ENCODE results near the gene PPP3CA.

Gene PPP3CA

DNA sequence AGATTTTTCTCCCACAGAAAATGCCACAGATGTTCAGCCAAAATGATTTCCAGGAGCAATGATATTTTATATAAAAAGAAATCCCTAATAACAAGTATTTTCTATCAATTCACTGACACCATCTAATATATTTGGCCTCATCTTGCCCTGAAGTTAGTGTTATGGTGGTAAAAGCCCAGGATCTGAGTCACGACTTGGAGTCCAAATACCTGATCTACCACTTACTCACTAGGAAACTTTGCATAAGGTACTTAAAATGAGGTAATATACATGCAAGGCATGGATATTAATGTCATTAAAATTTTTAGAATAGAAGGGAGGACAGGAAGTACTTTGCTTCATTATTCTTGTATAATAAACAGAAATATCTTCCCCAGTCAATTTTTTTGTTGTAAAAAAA is 16.3 kb downstream of the PPP3CA start:
- DNase-seq (ENCODE audit: low read depth in 2 of 2), result no peak

DNA sequence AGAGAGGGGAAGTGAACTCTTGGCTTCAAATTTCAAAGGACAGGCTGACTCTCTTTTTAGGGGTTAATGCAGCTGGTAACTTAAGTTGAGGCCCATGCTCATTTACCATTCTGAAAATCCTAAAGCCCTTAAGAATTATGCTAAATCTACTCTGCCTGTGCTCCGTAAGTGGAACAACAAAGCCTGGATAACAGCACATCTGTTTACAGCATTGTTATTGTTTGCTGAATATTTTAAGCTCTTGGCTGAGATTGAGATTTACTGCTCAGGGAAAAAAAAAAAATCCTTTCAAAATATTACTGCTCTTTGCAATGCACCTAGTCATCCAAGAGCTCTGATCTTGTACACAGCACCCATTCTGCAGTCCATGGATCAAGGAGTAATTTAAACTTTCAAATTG is 17.7 kb downstream of the PPP3CA start:
- DNase-seq (ENCODE audit: low read depth in 2 of 2), result no peak

- DNase-seq (ENCODE audit: low read depth in 2 of 2), result no peak
These were observed 19.2 kb downstream of the PPP3CA start for GRCh38 chr4:101328063-101328602.

- DNase-seq (ENCODE audit: low read depth in 2 of 2), result no peak
These were observed 20.8 kb downstream of the PPP3CA start for GRCh38 chr4:101326576-101326975.

- no peak for DNase-seq (ENCODE audit: low read depth in 2 of 2)
These were observed 24.6 kb downstream of the PPP3CA start for GRCh38 chr4:101322743-101323142.

DNA sequence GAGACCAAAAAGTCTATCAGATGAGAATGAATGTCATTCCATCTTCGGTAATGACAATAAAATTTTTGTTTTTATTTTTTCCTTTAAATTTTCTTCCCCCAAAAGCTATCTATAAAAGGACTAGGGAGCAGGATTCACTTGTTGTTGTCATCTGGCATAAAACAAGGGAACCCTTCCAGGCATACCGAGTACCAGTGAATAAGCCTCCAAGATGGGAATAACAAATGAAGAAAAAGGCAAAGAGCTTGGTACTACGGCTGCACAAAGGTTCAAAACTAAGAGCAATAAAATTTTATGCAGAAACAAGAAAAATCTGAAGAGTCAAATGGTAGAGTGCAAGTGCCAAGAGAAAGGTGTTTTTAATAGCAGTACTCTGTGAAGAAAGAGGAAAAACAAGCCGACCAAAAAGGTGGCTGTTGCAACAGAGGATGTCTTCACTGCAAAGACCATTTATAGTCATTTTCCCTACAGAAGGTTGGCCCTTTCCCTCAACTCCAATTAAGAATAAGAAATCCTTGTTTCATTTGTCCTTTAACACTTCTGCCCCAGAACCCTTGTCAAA is 25.8 kb downstream of the PPP3CA start:
- DNase-seq (ENCODE audit: low read depth in 2 of 2), result no peak

- no peak for DNase-seq (ENCODE audit: low read depth in 2 of 2)
These were observed 31.5 kb downstream of the PPP3CA start for GRCh38 chr4:101315786-101316185.

DNA sequence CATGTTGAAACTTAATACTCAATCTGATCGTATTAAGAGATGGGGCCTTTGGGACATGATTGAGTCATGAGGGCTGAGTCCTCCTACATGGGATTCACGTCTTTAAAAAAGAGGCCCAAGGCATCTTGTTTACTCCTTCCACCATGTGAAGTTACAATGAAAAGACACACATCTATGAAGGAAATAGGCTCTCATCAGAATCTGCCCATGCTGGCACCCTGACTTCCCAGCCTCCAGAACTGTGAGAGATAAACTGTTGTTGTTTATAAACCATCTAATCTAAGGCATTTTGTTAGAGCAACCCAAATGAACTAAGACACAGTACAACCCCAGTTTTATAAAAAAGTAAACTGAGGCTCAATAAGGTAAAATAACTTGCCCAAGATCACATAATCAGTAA is 32.3 kb downstream of the PPP3CA start:
- DNase-seq (ENCODE audit: low read depth in 2 of 2), result no peak

DNA sequence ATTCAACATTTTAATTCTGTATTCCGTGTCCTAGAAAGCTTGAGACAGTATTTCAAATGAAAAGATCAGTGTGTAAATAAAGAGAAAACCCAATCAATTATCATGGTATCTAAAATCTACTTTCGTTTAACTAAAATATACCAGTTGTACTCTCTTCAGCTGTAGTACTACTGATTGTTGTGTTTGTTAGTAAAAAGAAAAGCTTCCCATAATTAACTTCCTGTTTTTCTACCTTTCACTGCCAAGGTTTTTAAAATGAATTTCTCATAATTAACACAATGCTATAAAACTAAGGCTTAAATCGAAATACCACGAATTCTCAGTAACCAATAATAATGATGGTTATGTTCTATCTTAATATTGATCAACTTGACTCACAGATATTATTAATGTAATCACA is 37.4 kb downstream of the PPP3CA start:
- DNase-seq (ENCODE audit: low read depth in 2 of 2), result no peak

DNA sequence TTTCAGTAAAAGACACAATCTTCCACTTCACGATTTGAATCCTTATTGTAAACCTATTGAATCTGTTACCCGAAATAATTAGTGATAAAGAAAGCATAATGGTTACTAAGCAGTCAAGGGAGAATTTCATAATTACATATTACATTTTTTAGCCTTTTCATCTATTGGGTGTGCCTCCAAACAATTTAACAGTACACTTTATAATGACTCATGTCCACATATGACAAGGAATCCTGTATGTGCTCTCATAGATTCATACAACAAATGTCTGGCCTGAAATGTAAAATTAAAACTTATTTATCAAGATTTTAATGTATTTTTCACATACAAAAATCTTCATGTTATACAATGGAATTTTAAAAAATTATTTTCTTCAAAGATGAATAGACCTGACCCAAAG is 39.4 kb downstream of the PPP3CA start:
- DNase-seq (ENCODE audit: low read depth in 2 of 2), result no peak

DNA sequence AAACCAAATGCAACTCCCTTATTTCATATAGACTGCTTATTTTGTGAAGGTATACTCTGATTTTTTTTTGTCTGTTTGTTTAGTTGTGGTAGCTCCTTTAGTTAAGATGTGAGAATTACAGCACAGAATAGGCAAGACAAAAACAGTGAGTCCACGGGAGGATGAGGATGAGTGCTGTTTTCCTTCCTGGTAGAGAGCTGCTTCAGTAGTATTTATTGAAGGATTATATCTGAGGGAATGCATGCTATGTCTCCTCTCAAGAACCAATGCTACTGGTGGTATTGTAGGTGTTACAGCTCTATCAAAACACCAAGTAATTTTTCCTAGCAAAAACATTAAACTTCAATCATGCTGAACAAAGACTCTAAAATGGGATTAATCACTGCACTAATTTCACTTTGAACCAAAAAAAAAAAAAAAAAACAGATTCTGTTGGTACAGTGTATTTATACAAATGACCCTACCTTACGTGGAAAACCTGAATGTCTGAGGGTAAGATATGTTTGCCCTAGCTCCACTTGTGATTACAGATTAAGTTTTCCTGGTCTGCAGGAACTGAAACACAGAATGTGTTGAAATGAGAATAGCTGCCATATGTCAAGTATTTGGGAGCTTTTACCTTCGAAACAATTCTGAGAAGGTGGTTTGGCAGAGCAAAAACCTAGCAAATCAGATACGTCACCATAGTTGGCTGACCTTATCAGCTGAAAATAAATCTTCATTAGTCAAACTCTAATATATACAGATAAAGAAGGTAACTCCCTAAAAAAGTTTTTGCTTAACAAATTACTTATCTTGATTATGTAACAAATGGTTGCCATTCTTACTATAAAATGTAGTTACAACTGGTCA is 40.3 kb downstream of the PPP3CA start:
- DNase-seq (ENCODE audit: low read depth in 2 of 2), result no peak

- no peak for DNase-seq (ENCODE audit: low read depth in 2 of 2)
These were observed 41.1 kb downstream of the PPP3CA start for GRCh38 chr4:101306225-101306624.

DNA sequence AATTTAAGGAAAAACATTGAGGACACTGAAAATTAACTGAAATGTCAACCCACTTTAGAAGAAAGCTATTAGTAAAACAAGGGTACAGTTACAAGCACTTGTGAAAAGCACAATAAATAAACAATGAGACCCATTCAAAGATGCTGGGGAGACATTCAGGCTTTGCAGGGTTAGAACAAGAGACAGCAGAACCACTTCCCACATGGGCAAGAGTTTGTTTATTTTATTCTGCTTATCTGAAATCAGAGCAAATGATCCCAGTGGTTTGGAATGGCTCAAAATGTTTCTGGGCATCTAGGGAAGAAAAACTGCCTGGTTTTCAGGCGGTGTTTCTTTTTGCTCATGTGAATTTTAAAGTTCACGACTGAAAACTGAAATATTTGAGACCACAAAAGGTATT is 42.4 kb downstream of the PPP3CA start:
- no peak for DNase-seq (ENCODE audit: low read depth in 2 of 2)

- DNase-seq (ENCODE audit: low read depth in 2 of 2), result no peak
These were observed 47.3 kb downstream of the PPP3CA start for GRCh38 chr4:101299899-101300540.

DNA sequence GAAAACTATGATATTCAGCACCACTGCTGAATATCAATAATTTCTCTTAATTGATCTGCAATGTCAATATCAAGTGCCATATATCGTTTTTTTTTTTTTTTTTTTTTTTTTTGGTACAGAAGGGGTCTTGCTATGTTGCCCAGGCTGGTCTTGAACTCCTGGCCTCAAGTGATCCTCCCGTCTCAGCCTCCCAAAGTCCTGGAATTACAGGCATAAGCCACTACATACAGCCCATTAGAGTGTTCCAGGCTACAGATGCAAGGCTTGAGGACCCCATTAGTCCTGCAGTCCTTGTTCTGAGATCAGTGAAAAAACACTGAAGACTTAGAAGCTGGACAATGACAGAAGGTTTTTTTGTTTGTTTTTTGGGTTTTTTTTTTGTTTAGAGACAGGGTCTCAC is 48.3 kb downstream of the PPP3CA start:
- no peak for DNase-seq (ENCODE audit: low read depth in 2 of 2)

DNA sequence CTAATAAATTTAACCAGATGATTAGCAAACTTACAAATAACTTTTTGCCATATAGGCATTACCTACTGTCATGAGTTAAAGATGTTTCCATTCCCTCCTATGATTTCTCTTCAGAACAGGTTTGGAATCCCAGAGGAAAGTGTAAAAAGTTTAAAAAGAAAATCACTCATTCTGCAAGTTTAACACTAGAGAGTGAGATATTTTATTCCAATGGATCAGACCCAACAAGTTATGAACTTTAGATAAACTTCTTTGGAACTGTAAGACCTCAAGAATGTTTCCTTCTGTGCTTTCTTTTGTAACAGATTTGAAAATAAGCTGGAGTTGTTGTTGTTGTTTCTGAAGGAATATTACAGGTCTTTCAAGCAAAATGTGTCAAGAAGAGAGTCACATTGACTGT is 51.6 kb downstream of the PPP3CA start:
- no peak for DNase-seq (ENCODE audit: low read depth in 2 of 2)

DNA sequence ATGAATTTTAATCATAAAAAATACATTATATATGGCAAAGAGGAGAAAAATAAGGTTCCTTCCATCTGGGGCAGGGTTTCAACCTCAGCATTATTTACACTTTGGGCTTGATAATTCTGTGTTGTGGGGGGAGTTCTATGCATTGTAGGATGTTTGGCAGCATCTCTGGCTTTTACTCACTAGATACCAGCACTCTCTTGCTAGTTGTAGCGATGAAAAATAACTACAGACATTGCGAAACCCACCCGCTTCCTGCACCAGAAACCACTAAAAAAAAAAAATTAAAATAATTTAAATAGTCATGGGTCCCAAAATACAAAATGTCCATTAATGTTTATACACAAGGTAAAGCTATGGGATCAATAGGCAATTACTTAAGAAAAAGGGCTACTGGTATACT is 52.7 kb downstream of the PPP3CA start:
- no peak for DNase-seq (ENCODE audit: low read depth in 2 of 2)

- DNase-seq (ENCODE audit: low read depth in 2 of 2), result no peak
These were observed 54.4 kb downstream of the PPP3CA start for GRCh38 chr4:101292901-101293300.

- DNase-seq (ENCODE audit: low read depth in 2 of 2), result no peak
These were observed 55.1 kb downstream of the PPP3CA start for GRCh38 chr4:101292214-101292613.

DNA sequence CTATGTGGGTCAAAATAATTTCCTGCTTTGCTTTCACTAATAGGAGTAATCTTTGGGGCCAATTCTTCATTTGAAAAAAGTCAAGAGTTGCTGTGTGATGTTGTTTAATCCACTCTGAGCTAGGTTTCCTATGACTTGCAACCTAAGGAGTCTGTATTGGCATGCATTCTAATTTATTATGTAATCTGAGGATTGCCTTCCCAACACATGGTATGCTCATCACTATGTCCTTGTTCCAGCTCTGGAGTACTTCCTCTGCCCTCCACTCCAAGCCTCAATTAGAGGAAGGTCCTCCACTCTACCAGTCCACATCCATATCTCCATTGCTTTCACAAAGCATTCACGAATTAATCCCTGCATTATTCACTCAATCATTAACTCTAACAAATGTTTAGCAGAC is 56.1 kb downstream of the PPP3CA start:
- DNase-seq (ENCODE audit: low read depth in 2 of 2), result no peak

- no peak for DNase-seq (ENCODE audit: low read depth in 2 of 2)
These were observed 56.7 kb downstream of the PPP3CA start for GRCh38 chr4:101290654-101291053.

DNA sequence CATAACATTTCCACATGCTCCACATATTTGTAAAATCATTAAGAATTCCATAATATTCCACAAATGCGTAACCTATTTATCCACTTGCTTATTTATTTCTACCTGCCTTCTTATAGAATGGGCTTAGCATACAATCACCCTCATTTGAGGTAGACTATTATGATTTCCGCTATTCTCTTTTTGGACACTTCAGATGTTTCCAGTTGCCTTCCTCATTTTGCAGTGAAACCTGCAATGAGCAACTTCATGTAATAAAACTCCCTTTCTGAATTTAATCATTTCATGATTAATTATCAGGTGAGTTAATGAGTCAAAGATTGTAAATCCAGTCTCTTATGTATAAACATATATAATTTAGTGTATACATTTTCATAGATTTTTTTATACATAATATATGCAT is 58.0 kb downstream of the PPP3CA start:
- DNase-seq (ENCODE audit: low read depth in 2 of 2), result no peak

Data from stimulated activated CD8-positive, alpha-beta memory T cell treated with anti-CD3 and anti-CD28 coated beads, Interleukin-7, amount 100 ng/mL, for 1 hour (primary cell).